Astrocyte (in vitro differentiated cells and primary cell): ENCODE measurements around the gene IL9.

Experiments used
- EZH2 ChIP-seq: IDR thresholded peaks from 2 replicates; pipeline ENCODE4 v1.6.1; 2012; ENCODE audit warnings: mild to moderate bottlenecking, low read length, inconsistent platforms; ENCODE audit not compliant: insufficient read depth
- TF ChIP-seq, protein P1 (sequence below): IDR thresholded peaks from 2 replicates; pipeline ENCODE4 v1.5.1; 2011; ENCODE audit warnings: low read depth, mild to moderate bottlenecking, inconsistent platforms, low read length, moderate library complexity; ENCODE audit not compliant: insufficient read depth

DNA sequence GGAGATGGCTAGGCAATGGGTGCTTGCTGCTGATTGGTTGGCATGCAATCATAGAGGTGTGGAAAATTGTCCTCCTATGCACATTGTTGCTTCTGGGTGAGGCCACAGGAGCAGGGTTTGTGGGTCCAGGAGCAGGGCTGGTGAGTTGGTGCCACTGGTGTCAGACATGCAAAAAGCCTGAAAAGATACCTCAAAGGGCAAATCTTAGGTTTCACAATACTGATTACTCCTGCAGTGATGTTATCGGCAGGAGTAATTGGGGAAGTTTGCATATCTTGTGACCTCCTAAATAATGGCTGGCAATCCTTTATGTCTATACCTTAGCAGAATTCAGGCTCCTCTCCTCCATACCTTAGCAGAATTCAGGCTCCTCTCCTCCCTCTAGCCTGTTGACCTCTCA lies 36.0 kb downstream of the IL9 start:
- TF ChIP-seq, protein P1, sequence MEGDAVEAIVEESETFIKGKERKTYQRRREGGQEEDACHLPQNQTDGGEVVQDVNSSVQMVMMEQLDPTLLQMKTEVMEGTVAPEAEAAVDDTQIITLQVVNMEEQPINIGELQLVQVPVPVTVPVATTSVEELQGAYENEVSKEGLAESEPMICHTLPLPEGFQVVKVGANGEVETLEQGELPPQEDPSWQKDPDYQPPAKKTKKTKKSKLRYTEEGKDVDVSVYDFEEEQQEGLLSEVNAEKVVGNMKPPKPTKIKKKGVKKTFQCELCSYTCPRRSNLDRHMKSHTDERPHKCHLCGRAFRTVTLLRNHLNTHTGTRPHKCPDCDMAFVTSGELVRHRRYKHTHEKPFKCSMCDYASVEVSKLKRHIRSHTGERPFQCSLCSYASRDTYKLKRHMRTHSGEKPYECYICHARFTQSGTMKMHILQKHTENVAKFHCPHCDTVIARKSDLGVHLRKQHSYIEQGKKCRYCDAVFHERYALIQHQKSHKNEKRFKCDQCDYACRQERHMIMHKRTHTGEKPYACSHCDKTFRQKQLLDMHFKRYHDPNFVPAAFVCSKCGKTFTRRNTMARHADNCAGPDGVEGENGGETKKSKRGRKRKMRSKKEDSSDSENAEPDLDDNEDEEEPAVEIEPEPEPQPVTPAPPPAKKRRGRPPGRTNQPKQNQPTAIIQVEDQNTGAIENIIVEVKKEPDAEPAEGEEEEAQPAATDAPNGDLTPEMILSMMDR: no peak
- no peak for TF ChIP-seq EZH2
